Measurements from ENCODE around the gene HIPK1. TPM values are rescaled to one million over a fixed set of nuclear protein-coding genes. Genes with fewer than 3 reads are reported as not detected.
A peak's percentile ranks its signal among the peaks of the same experiment; 100 is the strongest.

HIPK1 gene
- total RNA-seq, 1 donor from 2014 or later = 41.0 TPM

GRCh38 chr1:113904293-113904673 is 24.8 kb upstream of the HIPK1 start:
- Mint-ChIP-seq H3K27ac (ENCODE audit: unreplicated experiment) (peak overlapping the region; percentile 69), H3K4me1 (ENCODE audit: low read depth, unreplicated experiment) (peaks cover 11% of the 10 kb centered on the region), H3K27me3 (ENCODE audit: unreplicated experiment) (peaks cover 4% of the 10 kb centered on the region), H3K9me3 (ENCODE audit: unreplicated experiment) (peaks cover 12% of the 10 kb centered on the region), H3K4me3 (ENCODE audit: unreplicated experiment) (peak overlapping the region; percentile 91), H3K36me3 (ENCODE audit: unreplicated experiment) (no peaks in the 10 kb centered on the region)
- no peak for TF ChIP-seq CTCF (IDR thresholded peaks at IDR 0.05; ENCODE audit: partially characterized antibody, unreplicated experiment)
- no peak for DNase-seq

- DNase-seq = peak; percentile 97
- Mint-ChIP-seq H3K9me3 (ENCODE audit: unreplicated experiment) (peaks cover 12% of the 10 kb centered on the region), H3K27me3 (ENCODE audit: unreplicated experiment) (peaks cover 4% of the 10 kb centered on the region), H3K36me3 (ENCODE audit: unreplicated experiment) (no peaks in the 10 kb centered on the region), H3K4me1 (ENCODE audit: low read depth, unreplicated experiment) (peaks cover 11% of the 10 kb centered on the region), H3K4me3 (ENCODE audit: unreplicated experiment) (peak within 1 kb of the TSS; percentile 91), H3K27ac (ENCODE audit: unreplicated experiment) (peak within 1 kb of the TSS; percentile 69)
- TF ChIP-seq CTCF (IDR thresholded peaks at IDR 0.05; ENCODE audit: partially characterized antibody, unreplicated experiment) = peak; percentile 24
These were observed 24.3 kb upstream of the HIPK1 start, which contains the start of the genes AP4B1 and DCLRE1B for GRCh38 chr1:113904674-113905434. TSS of gene AP4B1 (minus strand) at chr1:113904799. CDS start at chr1:113904717, 82 bp downstream. TSS of gene DCLRE1B (plus strand) at chr1:113905326. CDS start at chr1:113905587, 261 bp downstream.

- peak; percentile 22 for DNase-seq
- H3K9me3 Mint-ChIP-seq (ENCODE audit: unreplicated experiment) = peaks cover 12% of the 10 kb centered on the region
- H3K4me1 Mint-ChIP-seq (ENCODE audit: low read depth, unreplicated experiment) = peaks cover 11% of the 10 kb centered on the region
- TF ChIP-seq CTCF (IDR thresholded peaks at IDR 0.05; ENCODE audit: partially characterized antibody, unreplicated experiment) = no peak
- peak overlapping the region; percentile 69 for H3K27ac Mint-ChIP-seq (ENCODE audit: unreplicated experiment)
- peak overlapping the region; percentile 91 for H3K4me3 Mint-ChIP-seq (ENCODE audit: unreplicated experiment)
- no peaks in the 10 kb centered on the region for H3K36me3 Mint-ChIP-seq (ENCODE audit: unreplicated experiment)
- H3K27me3 Mint-ChIP-seq (ENCODE audit: unreplicated experiment) = peaks cover 4% of the 10 kb centered on the region
These were observed 23.7 kb upstream of the HIPK1 start for GRCh38 chr1:113905435-113905861.

- H3K27ac Mint-ChIP-seq (ENCODE audit: unreplicated experiment) = peak overlapping the region; percentile 19
- H3K9me3 Mint-ChIP-seq (ENCODE audit: unreplicated experiment) = no peaks in the 10 kb centered on the region
These were observed 16.4 kb upstream of the HIPK1 start for GRCh38 chr1:113912594-113913311.

More at GRCh38 chr1:113912594-113913311, 16.4 kb upstream of the HIPK1 start:
- Mint-ChIP-seq H3K36me3 (ENCODE audit: unreplicated experiment) (no peaks in the 10 kb centered on the region), H3K4me1 (ENCODE audit: low read depth, unreplicated experiment) (peaks cover 10% of the 10 kb centered on the region), H3K4me3 (ENCODE audit: unreplicated experiment) (no peak overlapping the region), H3K27me3 (ENCODE audit: unreplicated experiment) (no peaks in the 10 kb centered on the region)
- TF ChIP-seq CTCF (IDR thresholded peaks at IDR 0.05; ENCODE audit: partially characterized antibody, unreplicated experiment) = no peak
- DNase-seq = peak; percentile 23
